Gastrocnemius medialis (tissue), 4 donors: ENCODE data around the gene NECTIN2. TPM values are rescaled to one million over a fixed set of nuclear protein-coding genes. Genes with fewer than 3 reads are reported as not detected.

Source experiments
- ATAC-seq, 2 donors: fragments of 150-250 bp; one replicate each; pipeline ENCODE4 v1.9.1; 2016
- DNase-seq, 2 donors: peaks; one replicate each; pipeline ENCODE4 v3.0.0-alpha.2; 2019
- H3K27ac ChIP-seq, 4 donors: fragments of 200-600 bp; sonication (generic); 1 replicate in 1 of 4; 2 replicates in 3 of 4; pipeline ENCODE4 v1.5.1; 2016 to 2018; ENCODE audit warnings: mild to moderate bottlenecking in 2 of 4, moderate library complexity in 1 of 4
- H3K27me3 ChIP-seq, 3 donors: fragments of 200-600 bp; sonication (generic) in 2 of 3; 1 replicate in 1 of 3; 2 replicates in 2 of 3; pipeline versions ENCODE4 v1.5.1 to v1.6.0; 2016 to 2019; ENCODE audit warnings: mild to moderate bottlenecking in 1 of 3, moderate library complexity in 1 of 3
- H3K36me3 ChIP-seq, 2 donors: fragments of 200-600 bp; sonication (generic) in 1 of 2; one replicate each; pipeline ENCODE4 v1.5.1; 2017 to 2018
- H3K4me1 ChIP-seq, 2 donors: fragments of 200-600 bp; sonication (generic) in 1 of 2; one replicate each; pipeline ENCODE4 v1.5.1; 2016 to 2017; ENCODE audit warnings: mild to moderate bottlenecking in 2 of 2
- H3K4me3 ChIP-seq, 4 donors: fragments of 200-600 bp; sonication (generic) in 3 of 4; 1 replicate in 1 of 4; 2 replicates in 3 of 4; pipeline ENCODE4 v1.5.1; 2016 to 2019; ENCODE audit warnings: mild to moderate bottlenecking in 2 of 4
- H3K9me3 ChIP-seq, 3 donors: fragments of 200-600 bp; sonication (generic) in 2 of 3; 1 replicate in 1 of 3; 2 replicates in 2 of 3; pipeline ENCODE4 v1.5.1; 2016 to 2019
- POLR2A ChIP-seq, 2 donors: fragments of 450-650 bp; IDR thresholded peaks; one replicate each; pipeline ENCODE4 v1.6.1; 2017; ENCODE audit warnings: antibody characterized with exemption in 2 of 2, mild to moderate bottlenecking in 2 of 2, moderate library complexity in 2 of 2
- in situ Hi-C, 4 donors: fragments of 200-750 bp; cut with MboI; loops; one replicate each; pipeline versions ENCODE4 v1.15.0 to v1.8.0; 2017; ENCODE audit warnings: low sequenced_read_pairs in 4 of 4
- intact Hi-C: fragments of 100-400 bp; cut with DNase I; formaldehyde crosslinking; loops from one replicate; pipeline ENCODE4 v1.15.1; 2023; ENCODE audit warnings: low total_unique reads
- total RNA-seq, 4 donors: library from RNA; depleted of rRNA; stranded (reverse); fragments of >200 nt; gene quantifications; one replicate each; pipeline versions ENCODE4 v1.1.0 to v1.2.3, GENCODE V29; 2016
- TF ChIP-seq, protein P1 (sequence below), 5 experiments: fragments of 450-650 bp in 3 of 5; fragments of 200-600 bp in 2 of 5; sonication (generic) in 2 of 5; IDR thresholded peaks in 4 of 5; conservative IDR thresholded peaks in 1 of 5; 1 replicate in 4 of 5; 2 replicates in 1 of 5; pipeline ENCODE4 v1.5.1; 2016 to 2019; ENCODE audit warnings: antibody characterized with exemption in 5 of 5, mild to moderate bottlenecking in 3 of 5, moderate library complexity in 3 of 5

NECTIN2 gene
- total RNA-seq, 4 donors from 2014 or later: 10.3 to 20.8 (median 16.7) TPM

DNA sequence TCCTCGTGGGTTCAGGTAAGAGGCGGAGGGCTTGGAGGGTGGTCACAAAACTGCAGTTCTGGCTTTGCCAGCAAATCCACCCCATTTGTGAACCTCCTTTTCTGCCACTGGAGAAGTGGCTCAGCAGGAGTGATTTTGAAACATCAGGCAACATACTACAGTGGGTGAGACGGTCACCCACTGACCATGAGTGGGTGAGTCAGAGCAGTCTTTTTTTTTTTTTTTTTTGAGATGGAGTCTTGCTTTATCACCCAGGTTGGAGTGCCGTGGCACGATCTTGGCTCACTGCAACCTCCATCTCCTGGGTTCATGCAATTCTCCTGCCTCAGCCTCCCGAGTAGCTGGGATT lies 47.9 kb downstream of the NECTIN2 start:
- Histone ChIP-seq H3K27me3 (no peaks in the 10 kb centered on the region), H3K9me3 (no peaks in the 10 kb centered on the region), H3K4me3 (no peak overlapping the region), H3K36me3 (peaks cover 2 to 57% of the 10 kb centered on the region in 2 donors), H3K27ac (no peak overlapping the region), H3K4me1 (peaks cover 18 to 23% of the 10 kb centered on the region in 2 donors)
- intact Hi-C loops: loop anchor here (5.0 kb wide), 1 partner anchor 63 kb away; the partner anchor contains the start of gene CLPTM1
- DNase-seq (no peak), ATAC-seq (no peak)
- in situ Hi-C loops: loop anchor here in 1 of 4 donors (10.0 kb wide), 1 partner anchor 61 kb away; the partner anchor contains the start of gene CLPTM1
- no peak for TF ChIP-seq POLR2A (IDR thresholded peaks at IDR 0.05)

DNA sequence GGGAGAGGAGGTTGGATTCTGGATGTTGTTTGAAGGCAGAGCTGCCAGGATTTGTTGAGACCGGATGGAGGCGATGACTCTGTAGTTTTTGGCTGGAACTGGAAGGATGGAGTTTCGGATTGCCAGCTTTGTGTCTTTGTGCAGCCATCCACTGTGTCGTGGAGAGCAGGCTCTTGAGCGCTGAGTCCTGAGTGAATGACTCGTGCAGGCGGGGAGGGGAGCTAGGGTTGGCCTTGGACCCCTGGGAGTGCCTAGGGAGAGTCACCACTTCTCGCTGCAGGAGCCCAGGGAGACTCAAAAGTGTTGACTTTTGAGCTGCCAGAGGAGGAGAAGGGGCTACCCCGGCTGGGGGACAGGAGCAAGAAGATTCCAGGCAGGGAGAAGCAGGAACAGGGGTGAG lies 48.8 kb downstream of the NECTIN2 start:
- Histone ChIP-seq H3K27ac (no peak overlapping the region), H3K27me3 (no peaks in the 10 kb centered on the region), H3K9me3 (no peaks in the 10 kb centered on the region), H3K4me3 (no peak overlapping the region), H3K36me3 (peaks cover 2 to 60% of the 10 kb centered on the region in 2 donors), H3K4me1 (peaks cover 12 to 14% of the 10 kb centered on the region in 2 donors)
- TF ChIP-seq, protein P1, sequence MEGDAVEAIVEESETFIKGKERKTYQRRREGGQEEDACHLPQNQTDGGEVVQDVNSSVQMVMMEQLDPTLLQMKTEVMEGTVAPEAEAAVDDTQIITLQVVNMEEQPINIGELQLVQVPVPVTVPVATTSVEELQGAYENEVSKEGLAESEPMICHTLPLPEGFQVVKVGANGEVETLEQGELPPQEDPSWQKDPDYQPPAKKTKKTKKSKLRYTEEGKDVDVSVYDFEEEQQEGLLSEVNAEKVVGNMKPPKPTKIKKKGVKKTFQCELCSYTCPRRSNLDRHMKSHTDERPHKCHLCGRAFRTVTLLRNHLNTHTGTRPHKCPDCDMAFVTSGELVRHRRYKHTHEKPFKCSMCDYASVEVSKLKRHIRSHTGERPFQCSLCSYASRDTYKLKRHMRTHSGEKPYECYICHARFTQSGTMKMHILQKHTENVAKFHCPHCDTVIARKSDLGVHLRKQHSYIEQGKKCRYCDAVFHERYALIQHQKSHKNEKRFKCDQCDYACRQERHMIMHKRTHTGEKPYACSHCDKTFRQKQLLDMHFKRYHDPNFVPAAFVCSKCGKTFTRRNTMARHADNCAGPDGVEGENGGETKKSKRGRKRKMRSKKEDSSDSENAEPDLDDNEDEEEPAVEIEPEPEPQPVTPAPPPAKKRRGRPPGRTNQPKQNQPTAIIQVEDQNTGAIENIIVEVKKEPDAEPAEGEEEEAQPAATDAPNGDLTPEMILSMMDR (IDR thresholded peaks at IDR 0.05 in 4 of 5, conservative IDR thresholded peaks at IDR 0.05 in 1 of 5): no peak
- TF ChIP-seq POLR2A (IDR thresholded peaks at IDR 0.05): no peak
- intact Hi-C loops: loop anchor here (5.0 kb wide), 1 partner anchor 62 kb away; the partner anchor contains the start of gene CLPTM1
- DNase-seq: no peak
- in situ Hi-C loops: loop anchor here in 1 of 4 donors (10.0 kb wide), 1 partner anchor 60 kb away; the partner anchor contains the start of gene CLPTM1
- ATAC-seq: no peak

DNA sequence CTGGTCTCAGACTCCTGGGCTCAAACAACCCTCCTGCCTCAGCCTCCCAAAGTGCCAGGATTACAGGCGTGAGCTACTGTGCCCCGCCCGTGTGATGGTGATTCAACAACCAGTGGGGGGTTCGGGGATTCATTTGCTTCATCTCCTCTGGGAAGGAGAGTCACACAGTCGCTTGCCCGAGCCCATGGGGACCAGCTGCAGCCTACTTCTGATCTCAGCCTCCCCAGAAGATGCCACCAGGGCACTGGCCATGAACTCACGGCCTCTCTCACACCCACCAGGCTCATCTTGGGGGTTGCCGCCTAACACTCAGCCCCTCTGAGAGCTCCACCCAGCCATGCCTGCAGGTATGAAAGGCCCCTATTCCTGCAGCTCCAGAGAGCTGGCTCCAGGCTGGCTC lies 51.7 kb downstream of the NECTIN2 start:
- no peak for DNase-seq
- peaks cover 2 to 86% of the 10 kb centered on the region in 2 donors for H3K36me3 ChIP-seq
- intact Hi-C loops: no loop called here

DNA sequence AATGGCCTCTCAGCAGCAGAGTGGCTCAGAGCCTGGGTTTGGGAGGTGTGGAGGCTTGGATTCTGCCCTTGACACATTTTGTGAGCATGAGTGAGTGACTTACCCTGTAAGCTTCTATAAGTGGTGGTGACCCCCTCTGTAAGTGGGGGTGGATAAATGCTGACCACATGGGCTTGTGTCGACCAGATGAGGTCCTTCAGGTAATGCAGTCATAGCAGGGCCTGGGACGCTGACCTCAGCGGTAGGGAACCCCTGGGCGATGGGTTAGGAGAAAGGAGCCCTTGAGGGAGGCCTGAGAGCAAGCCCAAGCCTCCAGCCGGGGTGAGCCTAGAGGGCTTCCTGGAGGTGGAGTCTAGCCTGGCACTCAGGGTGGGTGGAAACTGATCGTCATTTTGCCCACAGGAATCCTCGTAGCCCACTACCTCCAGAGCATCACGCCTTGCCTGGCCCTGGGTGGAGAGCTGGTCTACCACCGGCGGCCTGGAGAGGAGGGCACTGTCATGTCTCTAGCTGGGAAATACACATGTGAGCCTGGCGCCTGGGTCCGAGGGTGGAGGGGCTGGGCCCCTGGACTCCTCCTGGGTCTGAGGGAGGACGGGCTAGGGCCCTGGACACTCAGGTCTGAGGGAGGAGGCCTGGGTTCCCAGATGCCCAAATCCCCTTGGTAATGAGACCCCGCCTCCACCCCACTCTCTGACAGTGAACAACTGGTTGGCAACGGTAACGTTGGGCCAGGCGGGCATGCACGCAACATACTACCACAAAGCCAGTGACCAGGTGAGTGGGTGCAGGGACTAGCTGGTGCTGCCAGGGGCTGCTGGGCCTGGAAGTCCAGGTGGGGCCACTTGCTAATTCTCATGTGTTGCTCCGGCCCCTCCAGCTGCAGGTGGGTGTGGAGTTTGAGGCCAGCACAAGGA lies 54.5 kb downstream of the NECTIN2 start:
- H3K4me3 ChIP-seq: no peak overlapping the region
- no peaks in the 10 kb centered on the region for H3K9me3 ChIP-seq
- ATAC-seq: no peak
- intact Hi-C loops (no loop called here), in situ Hi-C loops (loop anchor here in 1 of 4 donors (10.0 kb wide), 1 partner anchor 54 kb away; the partner anchor contains the start of gene CLPTM1)
- DNase-seq: no peak
- TF ChIP-seq, protein P1 (IDR thresholded peaks at IDR 0.05 in 4 of 5, conservative IDR thresholded peaks at IDR 0.05 in 1 of 5): no peak
- no peak for TF ChIP-seq POLR2A (IDR thresholded peaks at IDR 0.05)
- H3K36me3 ChIP-seq: peaks cover 0 to 63% of the 10 kb centered on the region in 2 donors
- H3K27ac ChIP-seq: no peak overlapping the region
- no peaks in the 10 kb centered on the region for H3K4me1 ChIP-seq
- peaks cover 9 to 11% (median 11%) of the 10 kb centered on the region in 3 donors for H3K27me3 ChIP-seq

More for the DNA sequence above, 51.7 kb downstream of the NECTIN2 start:
- Histone ChIP-seq H3K9me3 (no peaks in the 10 kb centered on the region), H3K27me3 (no peaks in the 10 kb centered on the region), H3K27ac (no peak overlapping the region), H3K4me1 (no peaks in the 10 kb centered on the region), H3K4me3 (no peak overlapping the region)
- ATAC-seq: no peak
- in situ Hi-C loops: loop anchor here in 1 of 4 donors (10.0 kb wide), 1 partner anchor 57 kb away; the partner anchor contains the start of gene CLPTM1
- no peak for TF ChIP-seq POLR2A (IDR thresholded peaks at IDR 0.05)
- TF ChIP-seq, protein P1 (IDR thresholded peaks at IDR 0.05 in 4 of 5, conservative IDR thresholded peaks at IDR 0.05 in 1 of 5): no peak

DNA sequence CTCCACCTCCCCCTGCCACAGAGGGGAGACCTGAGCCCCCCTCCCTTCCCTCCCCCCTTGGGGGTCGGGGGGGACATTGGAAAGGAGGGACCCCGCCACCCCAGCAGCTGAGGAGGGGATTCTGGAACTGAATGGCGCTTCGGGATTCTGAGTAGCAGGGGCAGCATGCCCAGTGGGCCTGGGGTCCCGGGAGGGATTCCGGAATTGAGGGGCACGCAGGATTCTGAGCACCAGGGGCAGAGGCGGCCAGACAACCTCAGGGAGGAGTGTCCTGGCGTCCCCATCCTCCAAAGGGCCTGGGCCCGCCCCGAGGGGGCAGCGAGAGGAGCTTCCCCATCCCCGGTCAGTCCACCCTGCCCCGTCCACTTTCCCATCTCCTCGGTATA lies 57.1 kb downstream of the NECTIN2 start:
- in situ Hi-C loops (loop anchor here in 1 of 4 donors (10.0 kb wide), 1 partner anchor 52 kb away; the partner anchor contains the start of gene CLPTM1), intact Hi-C loops (loop anchor here (1.0 kb wide), 1 partner anchor 48 kb away; no protein-coding TSS in a partner anchor)
- Histone ChIP-seq H3K4me1 (no peaks in the 10 kb centered on the region), H3K36me3 (peaks cover 0 to 38% of the 10 kb centered on the region in 2 donors), H3K27ac (no peak overlapping the region), H3K27me3 (peaks cover 31 to 37% (median 34%) of the 10 kb centered on the region in 3 donors), H3K4me3 (no peak overlapping the region), H3K9me3 (no peaks in the 10 kb centered on the region)
- DNase-seq (no peak), ATAC-seq (peak in 1 of 2 donors; percentile 10)
- TF ChIP-seq POLR2A (IDR thresholded peaks at IDR 0.05): no peak
- TF ChIP-seq, protein P1 (IDR thresholded peaks at IDR 0.05 in 4 of 5, conservative IDR thresholded peaks at IDR 0.05 in 1 of 5): no peak
